ENCODE results near the gene NCF1.
"Not testable (repeated sequence)": the region's sequence is repeated elsewhere in the genome, so short reads cannot be mapped to it uniquely, and the experiment has no call there.

DNA sequence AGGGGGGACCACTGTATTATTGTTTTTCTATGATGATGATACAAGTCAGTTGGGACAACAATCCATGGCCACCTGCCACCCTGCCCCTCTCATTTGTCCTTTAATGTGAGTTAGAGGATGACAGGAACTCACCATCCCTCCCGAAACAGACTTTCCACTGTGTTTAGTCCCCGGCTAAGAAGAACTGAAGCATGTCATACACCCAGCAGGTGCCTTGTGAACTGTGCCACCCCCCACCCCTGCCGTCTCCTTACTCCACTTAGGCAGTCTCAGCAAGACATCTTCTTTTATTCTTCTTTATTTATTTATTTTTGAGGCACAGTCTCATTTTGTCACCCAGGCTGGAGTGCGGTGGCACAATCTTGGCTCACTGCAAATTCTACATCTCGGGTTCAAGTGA lies 47.4 kb downstream of the NCF1 start:
- TF ChIP-seq EZH2 (IDR thresholded peaks at IDR 0.05; ENCODE audit: low read length, missing control alignments) = not testable (repeated sequence)
- TF ChIP-seq, protein P1, sequence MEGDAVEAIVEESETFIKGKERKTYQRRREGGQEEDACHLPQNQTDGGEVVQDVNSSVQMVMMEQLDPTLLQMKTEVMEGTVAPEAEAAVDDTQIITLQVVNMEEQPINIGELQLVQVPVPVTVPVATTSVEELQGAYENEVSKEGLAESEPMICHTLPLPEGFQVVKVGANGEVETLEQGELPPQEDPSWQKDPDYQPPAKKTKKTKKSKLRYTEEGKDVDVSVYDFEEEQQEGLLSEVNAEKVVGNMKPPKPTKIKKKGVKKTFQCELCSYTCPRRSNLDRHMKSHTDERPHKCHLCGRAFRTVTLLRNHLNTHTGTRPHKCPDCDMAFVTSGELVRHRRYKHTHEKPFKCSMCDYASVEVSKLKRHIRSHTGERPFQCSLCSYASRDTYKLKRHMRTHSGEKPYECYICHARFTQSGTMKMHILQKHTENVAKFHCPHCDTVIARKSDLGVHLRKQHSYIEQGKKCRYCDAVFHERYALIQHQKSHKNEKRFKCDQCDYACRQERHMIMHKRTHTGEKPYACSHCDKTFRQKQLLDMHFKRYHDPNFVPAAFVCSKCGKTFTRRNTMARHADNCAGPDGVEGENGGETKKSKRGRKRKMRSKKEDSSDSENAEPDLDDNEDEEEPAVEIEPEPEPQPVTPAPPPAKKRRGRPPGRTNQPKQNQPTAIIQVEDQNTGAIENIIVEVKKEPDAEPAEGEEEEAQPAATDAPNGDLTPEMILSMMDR (conservative IDR thresholded peaks at IDR 0.05 in 1 of 2, IDR thresholded peaks at IDR 0.05 in 1 of 2; ENCODE audit: low read depth in 1 of 2, low read length in 2 of 2) = not testable (repeated sequence)
